Neural crest cell (in vitro differentiated cells): ENCODE results near the gene EPHA7. TPM values are rescaled to one million over a fixed set of nuclear protein-coding genes. Genes with fewer than 3 reads are reported as not detected.

Source experiments
- DNase-seq: peaks from one replicate; pipeline ENCODE4 v3.0.0; 2021; ENCODE audit warnings: low read depth, mixed read lengths, low spot score
- H3K27ac Mint-ChIP-seq: one replicate; pipeline ENCODE4 v1.8.0; 2021; ENCODE audit warnings: mild to moderate bottlenecking, mixed read lengths; ENCODE audit not compliant: unreplicated experiment
- H3K27me3 Mint-ChIP-seq: 2 replicates; pipeline ENCODE4 v1.8.0; 2021; ENCODE audit warnings: low read depth, mild to moderate bottlenecking, mixed read lengths
- H3K36me3 Mint-ChIP-seq: 2 replicates; pipeline ENCODE4 v1.8.0; 2021; ENCODE audit warnings: low read depth, mild to moderate bottlenecking, mixed read lengths
- H3K4me1 Mint-ChIP-seq: 2 replicates; pipeline ENCODE4 v1.8.0; 2021; ENCODE audit warnings: mixed read lengths
- H3K4me3 Mint-ChIP-seq: one replicate; pipeline ENCODE4 v1.8.0; 2021; ENCODE audit warnings: mild to moderate bottlenecking, mixed read lengths
- H3K9me3 Mint-ChIP-seq: 2 replicates; pipeline ENCODE4 v1.8.0; 2021; ENCODE audit warnings: mixed read lengths
- CTCF ChIP-seq: fragments of 200-600 bp; sonication (generic); conservative IDR thresholded peaks from 2 replicates; pipeline ENCODE4 v1.5.0; 2021; ENCODE audit warnings: antibody characterized with exemption, mild to moderate bottlenecking
- total RNA-seq: library from RNA; stranded (reverse); gene quantifications from 2 replicates; pipeline ENCODE4 v1.2.1, GENCODE V29; 2021

Gene EPHA7
- total RNA-seq, 1 donor from 2014 or later: 35.8 TPM

- no peaks in the 10 kb centered on the region for H3K4me1 Mint-ChIP-seq
- no peak overlapping the region for H3K27ac Mint-ChIP-seq
- H3K9me3 Mint-ChIP-seq: no peaks in the 10 kb centered on the region
Observed at GRCh38 chr6:93259332-93259731, 160.0 kb downstream of the EPHA7 start.

GRCh38 chr6:93252930-93253329 lies 166.4 kb downstream of the EPHA7 start:
- DNase-seq: no peak
- Mint-ChIP-seq H3K4me3 (no peak overlapping the region), H3K27me3 (no peaks in the 10 kb centered on the region), H3K36me3 (peaks cover 5% of the 10 kb centered on the region), H3K9me3 (no peaks in the 10 kb centered on the region), H3K4me1 (no peaks in the 10 kb centered on the region), H3K27ac (no peak overlapping the region)
- TF ChIP-seq CTCF: no peak

More at GRCh38 chr6:93259332-93259731, 160.0 kb downstream of the EPHA7 start:
- Mint-ChIP-seq H3K27me3 (no peaks in the 10 kb centered on the region), H3K4me3 (no peak overlapping the region), H3K36me3 (peaks cover 6% of the 10 kb centered on the region)
- TF ChIP-seq CTCF: no peak
- no peak for DNase-seq

GRCh38 chr6:93248631-93249030 lies 170.7 kb downstream of the EPHA7 start:
- Mint-ChIP-seq H3K9me3 (no peaks in the 10 kb centered on the region), H3K27me3 (no peaks in the 10 kb centered on the region), H3K36me3 (peaks cover 2% of the 10 kb centered on the region), H3K27ac (no peak overlapping the region), H3K4me1 (no peaks in the 10 kb centered on the region), H3K4me3 (no peak overlapping the region)
- no peak for TF ChIP-seq CTCF
- no peak for DNase-seq

- Mint-ChIP-seq H3K4me3 (no peak overlapping the region), H3K27ac (no peak overlapping the region), H3K27me3 (no peaks in the 10 kb centered on the region)
Observed at GRCh38 chr6:93243231-93243778, 176.1 kb downstream of the EPHA7 start.

DNA sequence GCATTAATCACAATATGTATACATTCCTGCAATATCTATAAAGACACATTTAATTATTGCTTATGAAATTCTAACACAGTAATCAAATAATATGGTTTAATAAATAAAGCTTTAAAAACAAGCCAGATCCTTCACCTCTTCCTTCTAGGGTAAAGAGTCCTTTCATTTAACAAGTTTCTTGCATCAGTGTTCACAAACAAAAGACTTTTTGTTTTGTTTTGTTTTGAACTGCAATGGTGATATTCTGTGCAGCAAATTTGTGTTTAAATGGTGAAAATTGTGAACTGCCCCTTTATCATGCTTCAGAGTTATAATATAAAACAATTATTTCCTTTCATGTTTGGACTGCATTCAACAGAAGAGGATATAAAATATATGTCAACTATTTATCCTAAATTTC lies 177.3 kb downstream of the EPHA7 start:
- Mint-ChIP-seq H3K27ac (peak overlapping the region; percentile 37), H3K27me3 (no peaks in the 10 kb centered on the region), H3K4me3 (peak overlapping the region; percentile 58), H3K36me3 (peaks cover 4% of the 10 kb centered on the region), H3K9me3 (peaks cover 2% of the 10 kb centered on the region), H3K4me1 (peaks cover 35% of the 10 kb centered on the region)
- TF ChIP-seq CTCF: no peak
- DNase-seq: no peak

More at GRCh38 chr6:93243231-93243778, 176.1 kb downstream of the EPHA7 start:
- no peak for TF ChIP-seq CTCF
- peaks cover 4% of the 10 kb centered on the region for H3K36me3 Mint-ChIP-seq
- H3K4me1 Mint-ChIP-seq: peaks cover 35% of the 10 kb centered on the region
- peaks cover 2% of the 10 kb centered on the region for H3K9me3 Mint-ChIP-seq
- DNase-seq: no peak
